Right ventricle myocardium superior (tissue), 1 donor: Measurements from ENCODE around the gene FUT2. TPM values are rescaled to one million over a fixed set of nuclear protein-coding genes. Genes with fewer than 3 reads are reported as not detected.

Experiments
- ATAC-seq: fragments of 200-7000 bp; cut with Tn5 transposase; one replicate; pipeline ENCODE4 v1.9.1; 2020; ENCODE audit warnings: mild to moderate bottlenecking; ENCODE audit not compliant: poor library complexity
- DNase-seq: peaks from one replicate; pipeline ENCODE4 v3.0.0-alpha.2; 2020
- intact Hi-C: fragments of 100-400 bp; cut with DNase I; formaldehyde crosslinking; loops from one replicate; pipeline ENCODE4 v1.11.2; 2022
- total RNA-seq: library from RNA; stranded (reverse); fragmentation: NEBNext Ultra II Directional; extraction: Animal tissue kit (Norgen Biotek cat#: 25700); gene quantifications from one replicate; pipeline ENCODE4 v1.2.1, GENCODE V29; 2021
- donor health status: DM: no; HTN: yes; CAD: no; lungs with severe emphysema.

FUT2 gene
- total RNA-seq, 1 donor from 2014 or later: not detected

- ATAC-seq (no peak), DNase-seq (no peak)
- intact Hi-C loops: no loop called here
Observed at GRCh38 chr19:48719263-48720171, 23.7 kb downstream of the FUT2 start, which contains the start of gene MAMSTR. Gene MAMSTR (minus strand): TSS chr19:48719725. CDS start chr19:48719031, 694 bp downstream.

- peak; percentile 62 for DNase-seq
- intact Hi-C loops: no loop called here
- peak; percentile 39 for ATAC-seq
Observed at GRCh38 chr19:48720251-48720612, 24.5 kb downstream of the FUT2 start.

GRCh38 chr19:48720613-48721296 lies 25.0 kb downstream of the FUT2 start:
- intact Hi-C loops: no loop called here
- peak; percentile 99 for DNase-seq
- ATAC-seq: peak; percentile 89

DNA sequence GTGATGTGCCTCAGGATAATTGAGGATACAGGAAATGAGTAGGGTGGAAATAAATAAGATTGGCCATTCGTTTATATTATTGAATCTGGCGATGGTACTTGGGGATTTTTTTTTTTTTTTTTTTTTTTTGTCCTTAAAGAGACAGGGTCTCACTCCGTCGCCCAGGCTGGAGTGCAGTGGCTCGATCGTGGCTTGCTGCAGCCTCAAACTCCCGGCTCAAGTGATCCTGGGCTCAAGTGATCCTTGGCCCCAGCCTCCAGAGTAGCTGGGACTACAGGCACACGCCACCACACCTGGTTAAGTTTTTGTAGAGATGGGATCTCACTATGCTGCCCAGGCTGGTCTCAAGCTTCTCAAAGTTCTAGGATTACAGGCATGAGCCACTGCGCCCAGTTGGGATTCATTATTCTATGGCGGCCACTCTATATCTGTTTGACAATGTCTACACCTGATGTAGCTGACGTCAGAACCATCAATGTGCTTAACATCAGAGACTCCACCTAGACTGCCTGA lies 26.5 kb downstream of the FUT2 start:
- intact Hi-C loops: no loop called here
- ATAC-seq (no peak), DNase-seq (no peak)

GRCh38 chr19:48724796-48725753 lies 29.3 kb downstream of the FUT2 start:
- intact Hi-C loops: no loop called here
- DNase-seq (no peak), ATAC-seq (peak; percentile 9)

GRCh38 chr19:48726556-48726955 lies 30.8 kb downstream of the FUT2 start:
- DNase-seq (no peak), ATAC-seq (no peak)
- intact Hi-C loops: no loop called here

- ATAC-seq: peak; percentile 13
- intact Hi-C loops: no loop called here
- DNase-seq: no peak
Observed at GRCh38 chr19:48728911-48729664, 33.3 kb downstream of the FUT2 start.

DNA sequence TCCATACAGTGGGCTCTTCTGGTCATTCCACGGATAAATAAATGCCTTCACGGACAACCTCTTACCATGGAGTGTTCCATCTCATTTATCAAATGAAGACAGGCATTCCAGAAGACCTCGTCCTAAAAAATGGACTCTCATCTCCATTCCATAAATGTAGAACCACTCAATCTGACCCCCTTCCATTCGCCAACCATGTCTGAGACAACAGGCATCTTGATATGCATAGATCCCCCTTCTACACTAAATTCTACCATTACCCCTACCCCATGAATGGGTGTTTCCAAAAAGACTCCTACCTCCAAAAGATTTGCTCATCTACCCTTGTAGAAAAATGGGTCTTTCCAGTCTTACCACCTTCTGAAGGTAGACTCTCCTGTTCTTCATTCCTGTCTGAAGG lies 35.7 kb downstream of the FUT2 start:
- intact Hi-C loops: loop anchor here (10.0 kb wide), 1 partner anchor 87 kb away; the partner anchor contains the start of gene CA11
- ATAC-seq (no peak), DNase-seq (no peak)

GRCh38 chr19:48734625-48735024 lies 38.9 kb downstream of the FUT2 start:
- DNase-seq: no peak
- ATAC-seq: no peak
- intact Hi-C loops: loop anchor here (5.0 to 10.0 kb wide), 2 partner anchors 57 to 90 kb away; partner anchors contain the start of gene CA11

DNA sequence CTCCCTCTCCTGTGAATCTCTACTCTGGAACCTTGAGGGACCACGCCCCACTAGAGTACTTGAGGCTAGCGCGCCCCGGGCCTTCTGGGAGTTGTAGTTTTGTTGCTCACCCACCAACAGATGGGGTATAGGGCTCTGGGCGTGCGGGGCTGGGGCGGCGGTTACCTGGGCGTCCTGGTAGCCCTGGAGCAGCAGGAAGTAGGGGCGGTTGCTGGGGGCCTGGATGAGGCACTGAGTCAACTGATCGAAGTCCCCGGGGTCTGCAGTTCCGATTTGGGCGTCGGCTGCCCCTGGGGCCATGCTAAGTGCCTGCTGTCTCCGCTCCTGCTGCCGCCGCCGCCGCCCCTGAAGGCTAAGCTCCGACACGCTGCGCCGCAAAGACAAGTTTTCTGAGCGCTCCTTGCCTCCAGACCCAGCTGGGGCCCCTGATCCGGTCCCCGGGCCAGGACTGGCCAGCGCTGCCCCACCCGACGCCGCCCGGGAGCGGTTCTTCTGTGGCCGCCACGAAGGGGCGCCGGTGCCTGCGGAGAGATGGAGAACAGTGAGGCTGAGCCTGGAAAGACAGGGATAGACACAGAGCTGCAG lies 39.4 kb downstream of the FUT2 start:
- DNase-seq: no peak
- intact Hi-C loops: loop anchor here (5.0 to 10.0 kb wide), 2 partner anchors 58 to 90 kb away; partner anchors contain the start of gene CA11
- no peak for ATAC-seq

DNA sequence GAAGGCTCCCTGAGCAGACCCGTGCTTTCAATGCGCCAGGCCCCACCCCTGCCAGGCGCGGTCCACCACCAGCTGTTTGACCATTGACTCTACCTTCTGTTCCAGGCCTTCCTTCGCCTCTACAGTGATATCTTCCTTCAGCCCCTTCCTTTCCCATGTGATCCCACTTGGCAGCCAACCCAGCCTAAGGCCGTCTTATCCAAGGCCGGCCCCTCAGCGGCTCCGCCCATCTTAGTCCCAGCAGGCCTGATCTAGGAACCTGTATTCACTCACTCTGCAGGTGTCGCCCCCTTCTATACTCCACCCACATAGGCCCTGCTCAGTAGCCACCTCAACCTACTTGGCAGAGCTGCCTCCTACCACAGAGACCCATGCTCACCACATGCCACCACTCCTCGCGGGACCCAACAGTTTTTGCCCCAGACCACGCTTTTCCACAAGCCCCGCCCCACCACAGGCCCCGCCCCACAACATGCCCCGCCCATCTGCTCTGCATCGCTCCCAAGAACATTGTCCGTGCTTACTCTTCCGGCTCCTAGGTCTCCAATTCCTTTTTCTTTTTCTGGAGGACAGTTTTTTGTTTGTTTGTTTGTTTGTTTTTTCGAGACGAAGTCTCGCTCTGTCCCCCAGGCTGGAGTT lies 41.7 kb downstream of the FUT2 start:
- intact Hi-C loops: loop anchor here (5.0 to 10.0 kb wide), 2 partner anchors 60 to 93 kb away; partner anchors contain the start of gene CA11
- ATAC-seq: no peak
- DNase-seq: no peak

- DNase-seq: peak; percentile 94
- peak; percentile 91 for ATAC-seq
- intact Hi-C loops: loop anchor here (5.0 to 10.0 kb wide), 2 partner anchors 61 to 94 kb away; partner anchors contain the start of gene CA11
Observed at GRCh38 chr19:48738557-48739403, 43.0 kb downstream of the FUT2 start.

GRCh38 chr19:48739404-48740163 lies 43.8 kb downstream of the FUT2 start:
- intact Hi-C loops: loop anchor here (5.0 to 10.0 kb wide), 2 partner anchors 62 to 95 kb away; partner anchors contain the start of gene CA11
- no peak for ATAC-seq
- no peak for DNase-seq

- intact Hi-C loops: no loop called here
Observed at GRCh38 chr19:48740164-48740972, 44.6 kb downstream of the FUT2 start, which contains the start of gene RASIP1. Gene RASIP1 (minus strand): TSS chr19:48740610. CDS start chr19:48740282, 328 bp downstream.

More at GRCh38 chr19:48740164-48740972, 44.6 kb downstream of the FUT2 start, which contains the start of gene RASIP1:
- ATAC-seq (peak; percentile 4), DNase-seq (peak; percentile 73)
